ENCODE measurements around the gene FAM47A.

The FAM47A gene

GRCh38 chrX:34132028-34132427, at the start of gene FAM47A:
TSS of gene FAM47A (minus strand) at chrX:34132314. CDS start at chrX:34132278, 36 bp downstream.
- DNase-seq, result no peak

GRCh38 chrX:34147345-34147744, 15.2 kb upstream of the FAM47A start:
- DNase-seq, result no peak

- DNase-seq, result no peak
These were observed 14.8 kb upstream of the FAM47A start for GRCh38 chrX:34146906-34147305.

GRCh38 chrX:34144246-34144645, 12.1 kb upstream of the FAM47A start:
- DNase-seq, result no peak

GRCh38 chrX:34140816-34141215, 8.7 kb upstream of the FAM47A start:
- DNase-seq, result no peak

- DNase-seq, result no peak
These were observed 952 bp downstream of the FAM47A start for GRCh38 chrX:34130980-34131744.

GRCh38 chrX:34130501-34130900, 1.6 kb downstream of the FAM47A start:
- no peak for DNase-seq

- no peak for DNase-seq
These were observed 6.1 kb downstream of the FAM47A start for GRCh38 chrX:34126011-34126410.

- DNase-seq, result no peak
These were observed 13.0 kb downstream of the FAM47A start for GRCh38 chrX:34119122-34119521.

- DNase-seq, result no peak
These were observed 19.7 kb downstream of the FAM47A start for GRCh38 chrX:34112459-34112858.
